NT2/D1 (cell line): ENCODE data around the gene NLGN1.

Experiments used
- DNase-seq: peaks from one replicate; pipeline ENCODE4 v3.0.0-alpha.2; 2011; ENCODE audit warnings: low read depth, low spot score
- H3K27me3 ChIP-seq: 2 replicates; pipeline ENCODE4 v1.6.0; 2011; ENCODE audit warnings: mild to moderate bottlenecking; ENCODE audit not compliant: insufficient read length, insufficient read depth
- H3K36me3 ChIP-seq: 2 replicates; pipeline ENCODE4 v1.6.1; 2011; ENCODE audit warnings: mild to moderate bottlenecking, low read length, mixed read lengths; ENCODE audit not compliant: insufficient read depth, insufficient read length
- H3K4me1 ChIP-seq: 2 replicates; pipeline ENCODE4 v1.5.1; 2011; ENCODE audit not compliant: insufficient read depth, insufficient read length
- H3K4me3 ChIP-seq: 2 replicates; pipeline ENCODE4 v1.5.1; 2011; ENCODE audit warnings: low read depth; ENCODE audit not compliant: insufficient read length
- H3K9ac ChIP-seq: 2 replicates; pipeline ENCODE4 v1.6.0; 2011; ENCODE audit warnings: low read depth; ENCODE audit not compliant: insufficient read length
- H3K9me3 ChIP-seq: 2 replicates; pipeline ENCODE4 v1.5.1; 2011; ENCODE audit warnings: mild to moderate bottlenecking, low read length; ENCODE audit not compliant: insufficient read depth
- SUZ12 ChIP-seq: IDR thresholded peaks from 2 replicates; pipeline ENCODE4 v1.6.1; 2011; ENCODE audit not compliant: insufficient read length, insufficient read depth; ENCODE audit errors: extremely low read depth
- YY1 ChIP-seq: IDR thresholded peaks from 2 replicates; pipeline ENCODE4 v1.6.1; 2011; ENCODE audit not compliant: insufficient read length, insufficient read depth
- ZNF274 ChIP-seq: IDR thresholded peaks from 2 replicates; pipeline ENCODE4 v1.6.1; 2011; ENCODE audit warnings: mild to moderate bottlenecking, low read depth, low read length

NLGN1 gene

GRCh38 chr3:173567997-173568396 is 170.5 kb downstream of the NLGN1 start:
- H3K27me3 ChIP-seq = no peaks in the 10 kb centered on the region
- no peak overlapping the region for H3K4me3 ChIP-seq
- H3K9ac ChIP-seq = no peak overlapping the region
- H3K4me1 ChIP-seq = no peaks in the 10 kb centered on the region
- no peak for DNase-seq
- no peak for TF ChIP-seq SUZ12
- no peak for TF ChIP-seq ZNF274
- TF ChIP-seq YY1 = no peak
- H3K9me3 ChIP-seq = no peaks in the 10 kb centered on the region
- H3K36me3 ChIP-seq = no peaks in the 10 kb centered on the region

- Histone ChIP-seq H3K4me3 (no peak overlapping the region), H3K36me3 (no peaks in the 10 kb centered on the region), H3K9me3 (no peaks in the 10 kb centered on the region), H3K9ac (no peak overlapping the region), H3K27me3 (no peaks in the 10 kb centered on the region), H3K4me1 (no peaks in the 10 kb centered on the region)
- TF ChIP-seq YY1 = no peak
- no peak for TF ChIP-seq SUZ12
- no peak for TF ChIP-seq ZNF274
- no peak for DNase-seq
These were observed 171.1 kb downstream of the NLGN1 start for GRCh38 chr3:173568623-173569022.

- no peak overlapping the region for H3K4me3 ChIP-seq
- no peak overlapping the region for H3K9ac ChIP-seq
- no peak for TF ChIP-seq SUZ12
- TF ChIP-seq ZNF274 = no peak
- H3K36me3 ChIP-seq = no peaks in the 10 kb centered on the region
- H3K9me3 ChIP-seq = no peaks in the 10 kb centered on the region
- H3K27me3 ChIP-seq = peaks cover 8% of the 10 kb centered on the region
- no peaks in the 10 kb centered on the region for H3K4me1 ChIP-seq
- peak; percentile 66 for DNase-seq
These were observed 186.0 kb downstream of the NLGN1 start for GRCh38 chr3:173583496-173583895.

- H3K4me1 ChIP-seq = no peaks in the 10 kb centered on the region
- DNase-seq = peak; percentile 56
- no peaks in the 10 kb centered on the region for H3K36me3 ChIP-seq
- peaks cover 8% of the 10 kb centered on the region for H3K27me3 ChIP-seq
- peak overlapping the region; percentile 66 for H3K9ac ChIP-seq
- H3K9me3 ChIP-seq = no peaks in the 10 kb centered on the region
- TF ChIP-seq ZNF274 (no peak), SUZ12 (no peak), YY1 (no peak)
- H3K4me3 ChIP-seq = peak overlapping the region; percentile 36
These were observed 186.7 kb downstream of the NLGN1 start for GRCh38 chr3:173584093-173584837.

- H3K27me3 ChIP-seq = peaks cover 8% of the 10 kb centered on the region
- H3K4me1 ChIP-seq = no peaks in the 10 kb centered on the region
- H3K9ac ChIP-seq = peak overlapping the region; percentile 66
- no peaks in the 10 kb centered on the region for H3K36me3 ChIP-seq
- TF ChIP-seq YY1 = no peak
- DNase-seq = peak; percentile 57
- no peaks in the 10 kb centered on the region for H3K9me3 ChIP-seq
- peak overlapping the region; percentile 36 for H3K4me3 ChIP-seq
These were observed 187.6 kb downstream of the NLGN1 start for GRCh38 chr3:173584838-173585831.

- peak overlapping the region; percentile 36 for H3K4me3 ChIP-seq
- no peak overlapping the region for H3K9ac ChIP-seq
- DNase-seq = no peak
These were observed 188.6 kb downstream of the NLGN1 start for GRCh38 chr3:173586166-173586565.

GRCh38 chr3:173587055-173587454 is 189.5 kb downstream of the NLGN1 start:
- Histone ChIP-seq H3K36me3 (no peaks in the 10 kb centered on the region), H3K9me3 (no peaks in the 10 kb centered on the region), H3K4me3 (no peak overlapping the region), H3K27me3 (peaks cover 8% of the 10 kb centered on the region), H3K4me1 (no peaks in the 10 kb centered on the region), H3K9ac (no peak overlapping the region)
- DNase-seq = no peak
- TF ChIP-seq SUZ12 (no peak), YY1 (no peak), ZNF274 (no peak)

More at GRCh38 chr3:173586166-173586565, 188.6 kb downstream of the NLGN1 start:
- Histone ChIP-seq H3K4me1 (no peaks in the 10 kb centered on the region), H3K27me3 (peaks cover 8% of the 10 kb centered on the region), H3K36me3 (no peaks in the 10 kb centered on the region), H3K9me3 (no peaks in the 10 kb centered on the region)
- TF ChIP-seq SUZ12 = no peak
- no peak for TF ChIP-seq YY1
- TF ChIP-seq ZNF274 = no peak
